ENCODE data around the gene CNOT10.
A peak's percentile ranks its signal among the peaks of the same experiment; 100 is the strongest.

CNOT10 gene

GRCh38 chr3:32764481-32764880, 79.5 kb downstream of the CNOT10 start:
- Histone ChIP-seq H3K36me3 (ENCODE audit: low read length) (no peaks in the 10 kb centered on the region; the same call in 1 of the 2 replicates), H3F3A (ENCODE audit: insufficient read depth) (no peaks in the 10 kb centered on the region), H3K79me2 (ENCODE audit: insufficient read depth, low read length) (no peaks in the 10 kb centered on the region), H3K4me3 (ENCODE audit: insufficient read depth, low read length, poor library complexity, severe bottlenecking) (no peak overlapping the region), H3K9ac (ENCODE audit: low read length) (no peak overlapping the region), H3K9me3 (ENCODE audit: insufficient read depth, low read length) (no peaks in the 10 kb centered on the region), H2AFZ (ENCODE audit: low read depth, low read length, severe bottlenecking) (no peak overlapping the region), H3K9me2 (replicated peaks; ENCODE audit: insufficient read depth, low read length) (no peaks in the 10 kb centered on the region), H3K4me2 (ENCODE audit: low read depth, low read length, poor library complexity, severe bottlenecking) (no peak overlapping the region), H3K27ac (ENCODE audit: low read depth, low read length) (no peak overlapping the region), H3K27me3 (ENCODE audit: low read length) (no peaks in the 10 kb centered on the region), H4K20me1 (ENCODE audit: low read depth, low read length) (no peaks in the 10 kb centered on the region)
- TF ChIP-seq EZH2phosphoT487 (conservative IDR thresholded peaks at IDR 0.05; ENCODE audit: low read length) (no peak), CTCF (IDR thresholded peaks at IDR 0.05; ENCODE audit: insufficient read depth, low read length, poor library complexity, severe bottlenecking) (no peak)

GRCh38 chr3:32778389-32778788, 93.4 kb downstream of the CNOT10 start:
- no peaks in the 10 kb centered on the region for H3K27me3 ChIP-seq (ENCODE audit: low read length)
- H3K79me2 ChIP-seq (ENCODE audit: insufficient read depth, low read length) = no peaks in the 10 kb centered on the region
- H3K9me2 ChIP-seq (replicated peaks; ENCODE audit: insufficient read depth, low read length) = no peaks in the 10 kb centered on the region
- H3F3A ChIP-seq (ENCODE audit: insufficient read depth) = no peaks in the 10 kb centered on the region
- TF ChIP-seq CTCF (IDR thresholded peaks at IDR 0.05; ENCODE audit: insufficient read depth, low read length, poor library complexity, severe bottlenecking) (no peak), EZH2phosphoT487 (conservative IDR thresholded peaks at IDR 0.05; ENCODE audit: low read length) (no peak)
- no peak overlapping the region for H3K4me3 ChIP-seq (ENCODE audit: insufficient read depth, low read length, poor library complexity, severe bottlenecking)
- H4K20me1 ChIP-seq (ENCODE audit: low read depth, low read length) = no peaks in the 10 kb centered on the region
- H3K9me3 ChIP-seq (ENCODE audit: insufficient read depth, low read length) = no peaks in the 10 kb centered on the region
- H3K27ac ChIP-seq (ENCODE audit: low read depth, low read length) = no peak overlapping the region
- no peak overlapping the region for H3K4me2 ChIP-seq (ENCODE audit: low read depth, low read length, poor library complexity, severe bottlenecking)
- H3K36me3 ChIP-seq (ENCODE audit: low read length) = peaks cover 3% of the 10 kb centered on the region; the same call in 1 of the 2 replicates
- no peak overlapping the region for H3K9ac ChIP-seq (ENCODE audit: low read length)
- no peak overlapping the region for H2AFZ ChIP-seq (ENCODE audit: low read depth, low read length, severe bottlenecking)

- no peak overlapping the region for H3K4me3 ChIP-seq (ENCODE audit: insufficient read depth, low read length, poor library complexity, severe bottlenecking)
- H4K20me1 ChIP-seq (ENCODE audit: low read depth, low read length) = no peaks in the 10 kb centered on the region
- H3K9me3 ChIP-seq (ENCODE audit: insufficient read depth, low read length) = no peaks in the 10 kb centered on the region
- H2AFZ ChIP-seq (ENCODE audit: low read depth, low read length, severe bottlenecking) = no peak overlapping the region
- TF ChIP-seq EZH2phosphoT487 (conservative IDR thresholded peaks at IDR 0.05; ENCODE audit: low read length) (no peak), CTCF (IDR thresholded peaks at IDR 0.05; ENCODE audit: insufficient read depth, low read length, poor library complexity, severe bottlenecking) (no peak)
- H3K27me3 ChIP-seq (ENCODE audit: low read length) = no peaks in the 10 kb centered on the region
- peak overlapping the region; percentile 74 for H3K4me2 ChIP-seq (ENCODE audit: low read depth, low read length, poor library complexity, severe bottlenecking)
- H3K27ac ChIP-seq (ENCODE audit: low read depth, low read length) = no peak overlapping the region
- H3K36me3 ChIP-seq (ENCODE audit: low read length) = no peaks in the 10 kb centered on the region
- no peaks in the 10 kb centered on the region for H3K79me2 ChIP-seq (ENCODE audit: insufficient read depth, low read length)
- no peaks in the 10 kb centered on the region for H3K9me2 ChIP-seq (replicated peaks; ENCODE audit: insufficient read depth, low read length)
- no peaks in the 10 kb centered on the region for H3F3A ChIP-seq (ENCODE audit: insufficient read depth)
- no peak overlapping the region for H3K9ac ChIP-seq (ENCODE audit: low read length)
These were observed 95.2 kb downstream of the CNOT10 start for GRCh38 chr3:32780071-32780734.
